Motor neuron (in vitro differentiated cells): ENCODE data around the gene THADA. TPM values are rescaled to one million over a fixed set of nuclear protein-coding genes. Genes with fewer than 3 reads are reported as not detected.

Experiments
- ATAC-seq, 8 experiments: fragments of 200-7000 bp; cut with Tn5 transposase; replicated peaks in 6 of 8; 2 replicates each; pipeline ENCODE4 v1.8.0; 2021; ENCODE audit warnings: mild to moderate bottlenecking in 8 of 8, moderate library complexity in 8 of 8
- H3K27ac ChIP-seq, 2 donors: fragments of 250-450 bp; sonication (Bioruptor Pico); 2 replicates each; pipeline ENCODE4 v1.9.0; 2021; ENCODE audit warnings: antibody characterized with exemption in 2 of 2, mild to moderate bottlenecking in 2 of 2, moderate library complexity in 1 of 2
- H3K4me1 ChIP-seq, 2 donors: fragments of 250-450 bp; sonication (Bioruptor Pico); replicated peaks in 1 of 2; 2 replicates each; pipeline ENCODE4 v1.6.1; 2021; ENCODE audit warnings: antibody characterized with exemption in 2 of 2, mild to moderate bottlenecking in 2 of 2, moderate library complexity in 1 of 2
- H3K4me3 ChIP-seq, 5 donors: fragments of 250-450 bp; sonication (Bioruptor Pico); 2 replicates each; pipeline ENCODE4 v1.9.0; 2021; ENCODE audit warnings: antibody characterized with exemption in 5 of 5, mild to moderate bottlenecking in 5 of 5, moderate library complexity in 4 of 5
- WGBS, 10 experiments: fragments of 450-650 bp; shearing (Covaris generic); methylation state at CpG; one replicate each; pipeline ENCODE4 v1.0.0; 2022; 5-methylcytosine and 5-hydroxymethylcytosine counted together
- in situ Hi-C, 9 experiments: fragments of 400-800 bp; cut with MboI; loops; one replicate each; pipeline ENCODE4 v1.15.0; 2021; ENCODE audit warnings: low sequenced_read_pairs in 9 of 9, low pct_unique_long_range_greater_than_20kb in 2 of 9; ENCODE audit not compliant: unreplicated experiment in 9 of 9
- total RNA-seq, 8 experiments: library from RNA; unstranded; fragments of 300-600 nt; gene quantifications; 2 replicates each; pipeline versions ENCODE4 v1.2.3 to v1.2.4, GENCODE V29; 2022

The THADA gene
- total RNA-seq, 8 experiments from 2014 or later, result 10.4 to 33.6 (median 15.9) TPM

GRCh38 chr2:43415592-43415991, 180.2 kb downstream of the THADA start:
- ATAC-seq, result no peak
- Histone ChIP-seq H3K4me1 (peaks cover 0 to 5% of the 10 kb centered on the region in 2 donors), H3K27ac (no peak overlapping the region), H3K4me3 (no peak overlapping the region)
- in situ Hi-C loops, result no loop called here
- WGBS, 10 experiments, result 74 to 94% (median 88%) methylated on average over 1 to 5 of the region's 7 CpGs; no CpG with 5 or more reads in 5 of the 10 experiments

- Histone ChIP-seq H3K4me1 (peaks cover 0 to 5% of the 10 kb centered on the region in 2 donors), H3K27ac (no peak overlapping the region), H3K4me3 (no peak overlapping the region)
- ATAC-seq, result no peak
- 57 to 91% (median 80%) methylated on average over 2 to 4 of the region's 4 CpGs for WGBS, 10 experiments
- in situ Hi-C loops, result no loop called here
These were observed 181.2 kb downstream of the THADA start for GRCh38 chr2:43414586-43415135.

- WGBS, 10 experiments, result 80 to 100% (median 94%) methylated on average over 1 to 2 of the region's 2 CpGs; no CpG with 5 or more reads in 2 of the 10 experiments
These were observed 181.8 kb downstream of the THADA start for GRCh38 chr2:43414033-43414432.

GRCh38 chr2:43412114-43412753, 183.6 kb downstream of the THADA start:
- 0 to 100% (median 79%) methylated on average over 1 to 3 of the region's 3 CpGs for WGBS, 10 experiments
- ATAC-seq, result peak in 2 of 8 experiments; percentile 51 to 74
- Histone ChIP-seq H3K4me3 (no peak overlapping the region), H3K27ac (no peak overlapping the region), H3K4me1 (peaks cover 0 to 5% of the 10 kb centered on the region in 2 donors)
- in situ Hi-C loops, result no loop called here

More at GRCh38 chr2:43414033-43414432, 181.8 kb downstream of the THADA start:
- H3K27ac ChIP-seq, result no peak overlapping the region
- peak in 1 of 8 experiments; percentile 30 for ATAC-seq
- H3K4me3 ChIP-seq, result no peak overlapping the region
- in situ Hi-C loops, result no loop called here
- peaks cover 0 to 5% of the 10 kb centered on the region in 2 donors for H3K4me1 ChIP-seq

GRCh38 chr2:43410055-43410604, 185.7 kb downstream of the THADA start:
- 86 to 100% (median 99%) methylated on average over 1 to 6 of the region's 6 CpGs for WGBS, 10 experiments
- Histone ChIP-seq H3K4me3 (no peak overlapping the region), H3K27ac (no peak overlapping the region), H3K4me1 (peaks cover 13 to 17% of the 10 kb centered on the region in 2 donors)
- in situ Hi-C loops, result no loop called here
- no peak for ATAC-seq

GRCh38 chr2:43408407-43409160, 187.3 kb downstream of the THADA start:
- H3K4me3 ChIP-seq, result no peak overlapping the region
- H3K4me1 ChIP-seq, result peaks cover 13 to 17% of the 10 kb centered on the region in 2 donors
- ATAC-seq, result no peak
- H3K27ac ChIP-seq, result no peak overlapping the region
- 70 to 100% (median 96%) methylated on average over 1 to 2 of the region's 2 CpGs for WGBS, 10 experiments
- in situ Hi-C loops, result no loop called here

GRCh38 chr2:43407935-43408334, 187.9 kb downstream of the THADA start:
- in situ Hi-C loops, result no loop called here
- H3K4me3 ChIP-seq, result no peak overlapping the region
- no peak overlapping the region for H3K27ac ChIP-seq
- WGBS, 10 experiments, result 79 to 100% (median 93%) methylated on average over 2 of the region's 2 CpGs; no CpG with 5 or more reads in 3 of the 10 experiments
- no peak for ATAC-seq
- H3K4me1 ChIP-seq, result peaks cover 13 to 17% of the 10 kb centered on the region in 2 donors

- ATAC-seq, result peak in 7 of 8 experiments; percentile 16 to 97 (median 37)
- H3K4me3 ChIP-seq, result no peak overlapping the region
- in situ Hi-C loops, result no loop called here
- 0 to 100% (median 44%) methylated on average over 1 to 5 of the region's 6 CpGs; no CpG with 5 or more reads in 2 of the 10 experiments for WGBS, 10 experiments
- peaks cover 13 to 17% of the 10 kb centered on the region in 2 donors for H3K4me1 ChIP-seq
- H3K27ac ChIP-seq, result peak overlapping the region in 1 of 2 donors; percentile 46
These were observed 189.1 kb downstream of the THADA start for GRCh38 chr2:43406651-43407279.

GRCh38 chr2:43405829-43406228, 190.0 kb downstream of the THADA start:
- no peak overlapping the region for H3K27ac ChIP-seq
- ATAC-seq, result peak in 4 of 8 experiments; percentile 16 to 87 (median 64)
- WGBS, 10 experiments, result 33 to 100% (median 82%) methylated on average over 1 of the region's 1 CpG; no CpG with 5 or more reads in 6 of the 10 experiments
- in situ Hi-C loops, result no loop called here
- peaks cover 13 to 17% of the 10 kb centered on the region in 2 donors for H3K4me1 ChIP-seq
- no peak overlapping the region for H3K4me3 ChIP-seq

GRCh38 chr2:43402452-43402937, 193.3 kb downstream of the THADA start:
- in situ Hi-C loops, result no loop called here
- no peak for ATAC-seq
- no peak overlapping the region for H3K27ac ChIP-seq
- WGBS, 10 experiments, result 38 to 100% (median 80%) methylated on average over 1 to 3 of the region's 4 CpGs; no CpG with 5 or more reads in 7 of the 10 experiments
- no peak overlapping the region for H3K4me3 ChIP-seq
- peaks cover 13 to 17% of the 10 kb centered on the region in 2 donors for H3K4me1 ChIP-seq

GRCh38 chr2:43402002-43402401, 193.8 kb downstream of the THADA start:
- ATAC-seq, result no peak

GRCh38 chr2:43400508-43400907, 195.3 kb downstream of the THADA start:
- in situ Hi-C loops, result no loop called here
- 50 to 100% (median 92%) methylated on average over 1 to 3 of the region's 3 CpGs; no CpG with 5 or more reads in 1 of the 10 experiments for WGBS, 10 experiments
- Histone ChIP-seq H3K4me3 (no peak overlapping the region), H3K27ac (no peak overlapping the region), H3K4me1 (peaks cover 0 to under 1% of the 10 kb centered on the region in 2 donors)
- ATAC-seq, result no peak

More at GRCh38 chr2:43402002-43402401, 193.8 kb downstream of the THADA start:
- no peak overlapping the region for H3K27ac ChIP-seq
- in situ Hi-C loops, result no loop called here
- peaks cover 12 to 15% of the 10 kb centered on the region in 2 donors for H3K4me1 ChIP-seq
- WGBS, 10 experiments, result 70 to 100% (median 80%) methylated on average over 1 to 5 of the region's 5 CpGs; no CpG with 5 or more reads in 4 of the 10 experiments
- no peak overlapping the region for H3K4me3 ChIP-seq
